HepG2 (cell line): ENCODE measurements around the gene PLPP7. TPM values are rescaled to one million over a fixed set of nuclear protein-coding genes. Genes with fewer than 3 reads are reported as not detected.
"Not testable (repeated sequence)": the region's sequence is repeated elsewhere in the genome, so short reads cannot be mapped to it uniquely, and the experiment has no call there.

Experiments used
- ATAC-seq: fragments of 200-7000 bp; cut with Tn5 transposase; 3 replicates; pipeline ENCODE4 v1.9.1; 2020; ENCODE audit warnings: mild to moderate bottlenecking, moderate library complexity
- BruUV-seq: library from RNA; stranded (reverse); fragments of 400-500 nt; replicated peaks from 2 replicates; lab custom pipeline; 2021; lab: Mats Ljungman, UMichigan
- CTCF ChIA-PET: fragments of 300-600 bp; formaldehyde crosslinking; extraction: SDS; loops from one replicate; lab custom pipeline; 2021; ENCODE audit warnings: low total read pairs, inconsistent platforms, low intra/inter-chr PET ratio; lab: Yijun Ruan, JAX
- POLR2A ChIA-PET: fragments of 350-600 bp; sonication (Branson Sonifier 250); formaldehyde crosslinking; loops from one replicate; lab custom pipeline; 2020; ENCODE audit warnings: antibody characterized with exemption, inconsistent platforms; lab: Yijun Ruan, JAX
- DNase-seq: peaks from one replicate; pipeline ENCODE4 v3.0.0-alpha.2; 2015; ENCODE audit warnings: low spot score
- FAIRE-seq: peaks from 3 replicates; lab custom pipeline; 2011; peaks lifted over from hg19 to GRCh38; lab: Jason Lieb, UNC
- H2AFZ ChIP-seq: one replicate; pipeline ENCODE4 v1.6.1; 2011; ENCODE audit warnings: low read length, inconsistent platforms
- H3K27ac ChIP-seq: fragments of 300-600 bp; 3 replicates; pipeline ENCODE4 v1.8.0; 2011; ENCODE audit warnings: mixed run types, mild to moderate bottlenecking, mixed read lengths, low read length, inconsistent platforms; ENCODE audit not compliant: insufficient read depth; ENCODE audit errors: extremely low read length
- H3K27me3 ChIP-seq, 2 experiments: fragments of 200-600 bp in 1 of 2; 2 replicates in 1 of 2; 3 replicates in 1 of 2; pipeline versions ENCODE4 v1.6.0 to v1.8.0; 2011; ENCODE audit warnings: low read length in 2 of 2, mild to moderate bottlenecking in 2 of 2, moderate library complexity in 2 of 2, inconsistent platforms in 1 of 2; ENCODE audit not compliant: insufficient read depth in 2 of 2, control insufficient read depth in 1 of 2
- H3K36me3 ChIP-seq, 2 experiments: fragments of 200-600 bp in 1 of 2; replicated peaks in 1 of 2; 2 replicates in 1 of 2; 3 replicates in 1 of 2; pipeline versions ENCODE4 v1.5.1 to v1.8.0; 2011; ENCODE audit warnings: low read length in 2 of 2, inconsistent platforms in 1 of 2; ENCODE audit not compliant: insufficient read depth in 2 of 2, control insufficient read depth in 1 of 2
- H3K4me1 ChIP-seq: 2 replicates; pipeline ENCODE4 v1.5.1; 2012; ENCODE audit warnings: low read length, inconsistent platforms; ENCODE audit not compliant: insufficient read depth
- H3K4me2 ChIP-seq: 2 replicates; pipeline ENCODE4 v1.6.0; 2011; ENCODE audit warnings: low read depth, low read length, inconsistent platforms
- H3K4me3 ChIP-seq, 3 experiments: fragments of 200-600 bp in 1 of 3; sonication (generic), shearing (Covaris generic) in 1 of 3; replicated peaks in 1 of 3; 2 replicates each; pipeline ENCODE4 v1.5.1; 2011 to 2016; ENCODE audit warnings: low read length in 3 of 3, inconsistent platforms in 2 of 3, low read depth in 2 of 3, mild to moderate bottlenecking in 2 of 3, control low read depth in 1 of 3, mixed read lengths in 1 of 3; ENCODE audit not compliant: insufficient read depth in 1 of 3
- H3K79me2 ChIP-seq: one replicate; pipeline ENCODE4 v1.6.1; 2011; ENCODE audit warnings: low read length, inconsistent platforms; ENCODE audit not compliant: insufficient read depth
- H3K9ac ChIP-seq: 2 replicates; pipeline ENCODE4 v1.6.0; 2011; ENCODE audit warnings: mild to moderate bottlenecking, low read depth, low read length, inconsistent platforms; ENCODE audit not compliant: insufficient read depth
- H3K9me3 ChIP-seq: 2 replicates; pipeline ENCODE4 v1.5.1; 2012; ENCODE audit warnings: mild to moderate bottlenecking, low read length
- H4K20me1 ChIP-seq: 2 replicates; pipeline ENCODE4 v1.6.0; 2011; ENCODE audit warnings: inconsistent platforms, mild to moderate bottlenecking, low read length, moderate library complexity; ENCODE audit not compliant: insufficient read depth
- ASH2L ChIP-seq: fragments of 300-600, 200-600 bp; sonication (generic); IDR thresholded peaks from 2 replicates; pipeline ENCODE4 v1.7.0; 2017; ENCODE audit warnings: low read depth, mild to moderate bottlenecking, moderate library complexity, mixed read lengths, low read length; ENCODE audit not compliant: insufficient read length
- GPN1 ChIP-seq: sonication (generic); formaldehyde crosslinking; IDR thresholded peaks from 2 replicates; pipeline ENCODE4 v1.5.1; 2020; ENCODE audit warnings: missing genetic modification reagents, borderline replicate concordance
- NFKBIZ ChIP-seq: IDR thresholded peaks from 2 replicates; pipeline ENCODE4 v1.6.1; 2018; ENCODE audit warnings: missing genetic modification reagents, missing compliant biosample characterization
- RBAK ChIP-seq: sonication (generic); formaldehyde crosslinking; IDR thresholded peaks from 2 replicates; pipeline ENCODE4 v1.5.1; 2020; ENCODE audit warnings: mild to moderate bottlenecking, missing genetic modification reagents
- TBX2 ChIP-seq: sonication (generic); formaldehyde crosslinking; IDR thresholded peaks from 2 replicates; pipeline ENCODE4 v1.5.0; 2020; ENCODE audit warnings: missing genetic modification reagents, mild to moderate bottlenecking, borderline replicate concordance
- ZNF20 ChIP-seq: sonication (generic); formaldehyde crosslinking; IDR thresholded peaks from 2 replicates; pipeline ENCODE4 v1.4.0; 2020; ENCODE audit warnings: mild to moderate bottlenecking, moderate library complexity, missing genetic modification reagents
- ZNF33B ChIP-seq: sonication (generic); formaldehyde crosslinking; IDR thresholded peaks from 2 replicates; pipeline ENCODE4 v1.5.1; 2020; ENCODE audit warnings: mild to moderate bottlenecking, missing genetic modification reagents
- ZNF614 ChIP-seq: IDR thresholded peaks from 2 replicates; pipeline ENCODE4 v1.6.1; 2018; ENCODE audit warnings: missing biosample characterization, missing genetic modification reagents, inconsistent platforms, borderline replicate concordance
- ZNF674 ChIP-seq: sonication (generic); formaldehyde crosslinking; IDR thresholded peaks from 2 replicates; pipeline ENCODE4 v1.5.0; 2020; ENCODE audit warnings: low read depth, mild to moderate bottlenecking, missing genetic modification reagents
- ZSCAN12 ChIP-seq: sonication (generic); formaldehyde crosslinking; IDR thresholded peaks from 2 replicates; pipeline ENCODE4 v1.9.0; 2021; ENCODE audit warnings: mild to moderate bottlenecking, missing genetic modification reagents
- WGBS: methylation state at CpG from one replicate; pipeline ENCODE4 v1.1.6; 2017; ENCODE audit warnings: low lambda C conversion rate; 5-methylcytosine and 5-hydroxymethylcytosine counted together
- in situ Hi-C: cut with HindIII; loops from 2 replicates; pipeline ENCODE4 v1.10.0; 2017; ENCODE audit warnings: low pct_unique_long_range_greater_than_20kb; ENCODE audit not compliant: extremely low pct_ligation_motif_present
- intact Hi-C: fragments of 100-400 bp; cut with micrococcal nuclease; formaldehyde crosslinking; loops from one replicate; pipeline ENCODE4 v1.10.0; 2022; ENCODE audit not compliant: unreplicated experiment
- polyA plus RNA-seq, 8 experiments: library from polyadenylated mRNA; depleted of rRNA in 3 of 8; stranded (reverse) in 7 of 8; unstranded in 1 of 8; fragments of >200 nt; fragmentation: Illumina TruSeq in 4 of 8; extraction: Trizol in 4 of 8; gene quantifications; 2 replicates each; pipeline versions ENCODE4 v1.2.1 to v1.2.3, GENCODE V29; 2011 to 2016; ENCODE audit warnings: low read depth in 4 of 8, missing spikeins in 1 of 8, mixed read lengths in 1 of 8; ENCODE audit not compliant: insufficient read depth in 1 of 8
- total RNA-seq, 5 experiments: library from RNA; depleted of rRNA; stranded (reverse); fragments of >200 nt; fragmentation: Illumina TruSeq; extraction: Trizol; gene quantifications; 2 replicates each; pipeline ENCODE4 v1.2.3, GENCODE V29; 2016; ENCODE audit warnings: low read depth in 1 of 5
- TF ChIP-seq, protein P1 (sequence below): sonication (generic); formaldehyde crosslinking; IDR thresholded peaks from 2 replicates; pipeline ENCODE4 v1.4.0; 2020; ENCODE audit warnings: missing genetic modification reagents

Gene PLPP7
- total and polyA plus RNA-seq, 2 of the 13 experiments (the other 11 are each of a cell fraction or from before 2014, with no cell fraction given): 0.33 to 1.2 TPM

DNA sequence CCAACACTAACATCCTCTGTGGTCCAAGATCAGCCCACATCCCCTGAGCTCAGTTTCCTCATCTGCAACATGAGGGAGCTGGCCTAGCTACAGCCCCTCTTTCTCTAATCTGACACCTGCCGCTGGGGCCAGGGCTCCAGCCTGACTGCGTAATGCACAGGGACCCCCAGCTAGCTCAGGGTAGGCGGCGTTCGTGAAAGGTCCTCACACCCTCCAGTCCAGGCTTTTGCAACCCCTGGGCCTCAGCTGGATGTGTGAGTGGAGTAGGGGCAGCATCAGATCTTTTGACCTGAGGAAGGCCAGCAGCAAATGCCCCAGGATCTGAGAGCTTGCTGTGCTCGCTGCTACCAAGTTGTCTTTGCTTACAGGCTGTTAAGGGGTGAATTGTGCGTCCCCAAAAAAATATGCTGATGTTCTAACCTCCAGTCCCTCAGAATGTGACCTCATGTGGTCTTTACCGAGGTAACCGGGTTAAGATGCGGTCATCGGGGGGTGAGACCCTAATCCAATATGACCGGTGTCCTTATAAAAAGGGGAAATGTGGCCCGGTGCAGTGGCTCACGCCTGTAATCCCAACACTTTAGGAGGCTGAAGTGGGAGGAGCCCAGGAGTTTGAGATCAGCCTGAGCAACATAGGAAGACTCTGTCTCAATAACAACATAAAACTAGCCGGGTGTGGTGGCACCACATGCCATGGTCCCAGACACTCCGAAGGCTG lies 47.8 kb downstream of the PLPP7 start:
- Histone ChIP-seq H3K4me2 (no peak overlapping the region), H3K4me3 (no peak overlapping the region), H3K9me3 (no peaks in the 10 kb centered on the region), H3K79me2 (no peaks in the 10 kb centered on the region), H3K27ac (no peak overlapping the region), H4K20me1 (no peaks in the 10 kb centered on the region), H2AFZ (no peak overlapping the region), H3K4me1 (peaks cover 8% of the 10 kb centered on the region; the same call in 1 of the 2 replicates), H3K9ac (no peak overlapping the region), H3K27me3 (peaks cover 0 to 3% of the 10 kb centered on the region in 2 experiments; a peak in 2 of 5 replicates), H3K36me3 (no peaks in the 10 kb centered on the region)
- ATAC-seq (no peak), DNase-seq (no peak), FAIRE-seq (no peak)
- TF ChIP-seq ZNF614 (CRISPR knock-in tag) (no peak), GPN1 (CRISPR knock-in tag) (no peak), ZSCAN12 (CRISPR knock-in tag) (no peak), ZNF674 (CRISPR knock-in tag) (no peak), NFKBIZ (no peak), TBX2 (CRISPR knock-in tag) (no peak), ZNF33B (no peak), ZNF20 (CRISPR knock-in tag) (no peak), ASH2L (no peak), RBAK (CRISPR knock-in tag) (no peak)
- TF ChIP-seq, protein P1, sequence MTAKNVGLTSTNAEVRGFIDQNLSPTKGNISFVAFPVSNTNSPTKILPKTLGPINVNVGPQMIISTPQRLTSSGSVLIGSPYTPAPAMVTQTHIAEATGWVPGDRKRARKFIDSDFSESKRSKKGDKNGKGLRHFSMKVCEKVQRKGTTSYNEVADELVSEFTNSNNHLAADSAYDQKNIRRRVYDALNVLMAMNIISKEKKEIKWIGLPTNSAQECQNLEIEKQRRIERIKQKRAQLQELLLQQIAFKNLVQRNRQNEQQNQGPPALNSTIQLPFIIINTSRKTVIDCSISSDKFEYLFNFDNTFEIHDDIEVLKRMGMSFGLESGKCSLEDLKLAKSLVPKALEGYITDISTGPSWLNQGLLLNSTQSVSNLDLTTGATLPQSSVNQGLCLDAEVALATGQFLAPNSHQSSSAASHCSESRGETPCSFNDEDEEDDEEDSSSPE (CRISPR knock-in tag): no peak
- ChIA-PET CTCF (interaction anchor here (2.0 kb wide), 1 partner anchor 159 kb away, joined by 30 read pairs; no protein-coding TSS in a partner anchor), POLR2A (no interaction called here)
- in situ Hi-C loops: loop anchor here (5.0 to 10.0 kb wide), 2 partner anchors 160 to 282 kb away; no protein-coding TSS in a partner anchor
- WGBS: 31% methylated on average over 15 of the region's 16 CpGs
- intact Hi-C loops: no loop called here
- BruUV-seq: no TSS peak

DNA sequence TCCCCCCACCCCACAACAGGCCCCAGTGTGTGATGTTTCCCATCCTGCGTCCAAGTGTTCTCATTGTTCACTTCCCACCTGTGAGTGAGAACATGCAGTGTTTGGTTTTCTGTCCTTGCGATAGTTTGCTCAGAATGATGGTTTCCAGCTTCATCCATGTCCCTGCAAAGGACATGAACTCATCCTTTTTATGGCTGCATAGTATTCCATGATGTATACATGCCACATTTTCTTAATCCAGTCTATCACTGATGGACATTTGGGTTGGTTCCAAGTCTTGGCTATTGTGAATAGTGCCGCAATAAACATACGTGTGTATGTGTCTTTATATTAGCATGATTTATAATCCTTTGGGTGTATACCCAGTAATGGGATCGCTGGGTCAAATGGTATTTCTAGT lies 49.7 kb downstream of the PLPP7 start:
- H3K36me3 ChIP-seq, BruUV-seq, H2AFZ ChIP-seq, H3K4me2 ChIP-seq, H3K4me1 ChIP-seq, ATAC-seq, H4K20me1 ChIP-seq, POLR2A ChIA-PET, FAIRE-seq, H3K9ac ChIP-seq, H3K27me3 ChIP-seq, H3K4me3 ChIP-seq, H3K9me3 ChIP-seq, intact Hi-C loops, H3K79me2 ChIP-seq, DNase-seq, CTCF ChIA-PET, H3K27ac ChIP-seq: not testable (repeated sequence)
- 56% methylated on average over 5 of the region's 5 CpGs for WGBS
- in situ Hi-C loops: loop anchor here (5.0 to 10.0 kb wide), 2 partner anchors 162 to 284 kb away; no protein-coding TSS in a partner anchor
